GM18519 (cell line): ENCODE results near the gene PSMA5.
A peak's percentile ranks its signal among the peaks of the same experiment; 100 is the strongest.
"Not testable (repeated sequence)": the region's sequence is repeated elsewhere in the genome, so short reads cannot be mapped to it uniquely, and the experiment has no call there.

Experiments
- ATAC-seq: cut with Tn5 transposase; IDR thresholded peaks from one replicate; pipeline ENCODE4 v1.9.1; 2021; ENCODE audit warnings: mild to moderate bottlenecking, moderate library complexity; ENCODE audit not compliant: unreplicated experiment, low FRiP score

PSMA5 gene

GRCh38 chr1:109434484-109434883, 8.2 kb upstream of the PSMA5 start:
- no peak for ATAC-seq

GRCh38 chr1:109433322-109433721, 7.1 kb upstream of the PSMA5 start:
- ATAC-seq = no peak

- ATAC-seq = no peak
Measured at GRCh38 chr1:109432336-109432735, 6.1 kb upstream of the PSMA5 start.

GRCh38 chr1:109427171-109427467, 871 bp upstream of the PSMA5 start:
- ATAC-seq = no peak

- no peak for ATAC-seq
Measured at GRCh38 chr1:109425391-109426280, 612 bp downstream of the PSMA5 start.

- no peak for ATAC-seq
Measured at GRCh38 chr1:109423498-109423897, 2.8 kb downstream of the PSMA5 start.

GRCh38 chr1:109412551-109412950, 13.7 kb downstream of the PSMA5 start:
- no peak for ATAC-seq

- ATAC-seq = no peak
Measured at GRCh38 chr1:109404838-109405237, 21.4 kb downstream of the PSMA5 start.

- no peak for ATAC-seq
Measured at GRCh38 chr1:109402025-109402424, 24.2 kb downstream of the PSMA5 start.

GRCh38 chr1:109400035-109400655, 26.1 kb downstream of the PSMA5 start:
- ATAC-seq = no peak

- ATAC-seq = no peak
Measured at GRCh38 chr1:109399326-109399957, 26.8 kb downstream of the PSMA5 start.

GRCh38 chr1:109398343-109399225, 27.7 kb downstream of the PSMA5 start:
- no peak for ATAC-seq

GRCh38 chr1:109397581-109398342, 28.5 kb downstream of the PSMA5 start, which contains the start of gene SORT1:
Gene SORT1, minus strand, starts transcription at chr1:109397918. Its CDS starts 26 bp downstream, at chr1:109397892.
- peak; percentile 56 for ATAC-seq

GRCh38 chr1:109396871-109397580, 29.2 kb downstream of the PSMA5 start:
- ATAC-seq = no peak

GRCh38 chr1:109396513-109396839, 29.8 kb downstream of the PSMA5 start:
- ATAC-seq = no peak

- no peak for ATAC-seq
Measured at GRCh38 chr1:109395602-109396512, 30.4 kb downstream of the PSMA5 start.

- not testable (repeated sequence) for ATAC-seq
Measured at GRCh38 chr1:109395282-109395599, 31.0 kb downstream of the PSMA5 start.

- ATAC-seq = no peak
Measured at GRCh38 chr1:109394591-109395281, 31.5 kb downstream of the PSMA5 start.
